NCI-H187 treated with DMSO at 0.1 percent for 48 hours (cell line): ENCODE measurements around the gene NEU4.
"Not testable (repeated sequence)": the region's sequence is repeated elsewhere in the genome, so short reads cannot be mapped to it uniquely, and the experiment has no call there.

Experiments
- DNase-seq: peaks from one replicate; lab custom pipeline; 2025; lab: John Stamatoyannopoulos, UW

NEU4 gene

GRCh38 chr2:241775223-241776177 is 33.5 kb upstream of the NEU4 start:
- no peak for DNase-seq

GRCh38 chr2:241776336-241777169 is 32.4 kb upstream of the NEU4 start, which contains the start of gene GAL3ST2:
Gene GAL3ST2 (plus strand): TSS chr2:241776822. CDS start chr2:241776956, 134 bp downstream.
- no peak for DNase-seq

- DNase-seq = no peak
These were observed 31.8 kb upstream of the NEU4 start for GRCh38 chr2:241777170-241777685.

GRCh38 chr2:241777686-241778627 is 31.0 kb upstream of the NEU4 start:
- no peak for DNase-seq

- DNase-seq = no peak
These were observed 27.9 kb upstream of the NEU4 start for GRCh38 chr2:241780939-241781569.

GRCh38 chr2:241782053-241782452 is 26.9 kb upstream of the NEU4 start:
- not testable (repeated sequence) for DNase-seq

GRCh38 chr2:241788135-241788534 is 20.9 kb upstream of the NEU4 start:
- DNase-seq = no peak

GRCh38 chr2:241788572-241788971 is 20.4 kb upstream of the NEU4 start:
- no peak for DNase-seq

- DNase-seq = not testable (repeated sequence)
These were observed 17.6 kb upstream of the NEU4 start for GRCh38 chr2:241791385-241791784.

GRCh38 chr2:241793385-241793784 is 15.6 kb upstream of the NEU4 start:
- DNase-seq = no peak

- DNase-seq = no peak
These were observed 14.7 kb upstream of the NEU4 start for GRCh38 chr2:241794250-241794823.

- no peak for DNase-seq
These were observed 13.7 kb upstream of the NEU4 start for GRCh38 chr2:241795021-241795999.

- DNase-seq = no peak
These were observed 12.8 kb upstream of the NEU4 start for GRCh38 chr2:241796209-241796608.

- DNase-seq = no peak
These were observed 12.3 kb upstream of the NEU4 start for GRCh38 chr2:241796610-241797138.

GRCh38 chr2:241797441-241798080 is 11.4 kb upstream of the NEU4 start:
- no peak for DNase-seq

GRCh38 chr2:241798081-241798630 is 10.8 kb upstream of the NEU4 start:
- DNase-seq = no peak

GRCh38 chr2:241798631-241799521 is 10.1 kb upstream of the NEU4 start:
- no peak for DNase-seq
